Measurements from ENCODE around the gene FAIM2.

The FAIM2 gene

GRCh38 chr12:49824416-49824815 is 79.3 kb downstream of the FAIM2 start:
- no peak for DNase-seq (ENCODE audit: low spot score)

GRCh38 chr12:49823951-49824350 is 79.7 kb downstream of the FAIM2 start:
- no peak for DNase-seq (ENCODE audit: low spot score)

- no peak for DNase-seq (ENCODE audit: low spot score)
Measured at GRCh38 chr12:49823350-49823749, 80.3 kb downstream of the FAIM2 start.

GRCh38 chr12:49821373-49822287 is 82.1 kb downstream of the FAIM2 start:
- no peak for DNase-seq (ENCODE audit: low spot score)

GRCh38 chr12:49819786-49820185 is 83.9 kb downstream of the FAIM2 start:
- DNase-seq (ENCODE audit: low spot score): no peak

- no peak for DNase-seq (ENCODE audit: low spot score)
Measured at GRCh38 chr12:49818241-49818895, 85.3 kb downstream of the FAIM2 start.
